Endothelial cell of umbilical vein (primary cell): ENCODE results near the gene KYAT1.

ENCODE experiments used
- JUN ChIP-seq: IDR thresholded peaks from 2 replicates; pipeline ENCODE4 v1.6.1; 2011; ENCODE audit warnings: borderline replicate concordance, low read depth; ENCODE audit not compliant: insufficient read length, insufficient read depth
- MYC ChIP-seq: IDR thresholded peaks from one replicate; pipeline ENCODE4 v1.6.1; 2011; ENCODE audit warnings: mild to moderate bottlenecking, low read depth, low read length
- TF ChIP-seq, protein P1 (sequence below): IDR thresholded peaks from 2 replicates; pipeline ENCODE4 v1.6.1; 2011; ENCODE audit not compliant: insufficient read depth, insufficient read length

DNA sequence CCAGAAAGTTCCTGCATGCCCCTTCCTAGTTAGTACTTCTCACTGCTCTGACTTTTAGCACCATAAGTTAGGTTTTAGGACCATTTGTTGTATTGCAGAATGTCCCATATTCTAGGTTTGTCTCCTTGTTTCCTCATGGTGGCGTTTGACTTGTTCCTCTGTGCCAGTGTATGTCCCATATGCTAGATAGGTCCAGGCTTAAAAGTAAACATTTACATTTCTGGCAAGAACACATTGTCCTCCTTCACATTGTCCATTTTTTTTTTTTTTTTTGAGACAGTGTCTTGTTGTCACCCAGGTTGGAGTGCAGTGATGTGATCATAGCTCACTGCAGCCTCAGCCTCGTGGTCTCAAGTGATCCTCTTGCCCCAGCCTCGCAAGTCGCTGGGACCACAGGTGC lies 79.3 kb downstream of the KYAT1 start:
- no peak for TF ChIP-seq JUN
- TF ChIP-seq, protein P1, sequence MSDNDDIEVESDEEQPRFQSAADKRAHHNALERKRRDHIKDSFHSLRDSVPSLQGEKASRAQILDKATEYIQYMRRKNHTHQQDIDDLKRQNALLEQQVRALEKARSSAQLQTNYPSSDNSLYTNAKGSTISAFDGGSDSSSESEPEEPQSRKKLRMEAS = no peak
- no peak for TF ChIP-seq MYC
